LNCaP clone FGC (cell line): ENCODE results near the gene RPS27L.

Experiments
- DNase-seq: peaks from one replicate; pipeline ENCODE4 v3.0.0-alpha.2; 2011; ENCODE audit warnings: low read depth
- H3K4me3 ChIP-seq: 2 replicates; pipeline ENCODE4 v1.5.1; 2011; ENCODE audit warnings: mild to moderate bottlenecking, low read depth, low read length, control low read depth
- CTCF ChIP-seq: IDR thresholded peaks from 2 replicates; pipeline ENCODE4 v1.5.1; 2012; ENCODE audit warnings: mild to moderate bottlenecking; ENCODE audit not compliant: control insufficient read depth, insufficient read depth; ENCODE audit errors: extremely low read depth

Gene RPS27L

DNA sequence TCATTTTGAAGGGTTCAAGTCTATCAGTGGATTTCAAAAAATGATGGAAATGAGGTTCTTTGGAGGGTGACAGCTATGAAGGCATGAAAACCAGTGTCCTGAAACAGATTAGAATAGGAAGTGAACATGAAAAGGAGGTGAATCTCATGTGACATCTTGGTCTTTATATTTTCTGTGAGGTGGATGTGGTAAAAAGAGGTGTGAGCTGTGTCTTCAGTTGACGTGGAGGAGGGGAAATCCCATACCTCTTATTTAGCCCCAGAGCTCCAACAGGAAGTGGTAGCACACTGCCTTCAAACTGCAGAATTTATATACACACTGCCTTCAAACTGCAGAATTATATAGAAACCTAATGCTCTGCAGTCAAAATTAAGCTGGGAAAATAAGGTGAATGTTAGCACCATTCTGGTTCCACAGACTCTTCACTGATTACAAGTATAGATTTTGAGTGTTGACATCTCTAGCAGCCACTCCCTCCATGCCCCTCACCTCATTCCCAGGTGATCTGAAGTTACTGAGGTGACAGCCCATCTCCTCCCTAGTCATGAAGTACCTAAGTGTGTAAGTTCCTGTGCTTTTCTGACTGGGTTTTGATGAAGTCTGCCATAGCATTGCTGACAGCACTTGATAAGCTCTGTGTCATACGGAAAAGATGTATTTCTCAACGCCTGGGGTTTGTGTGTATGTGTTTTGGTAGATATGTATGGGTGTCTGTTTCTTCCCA is 34.8 kb upstream of the RPS27L start:
- H3K4me3 ChIP-seq = no peak overlapping the region

DNA sequence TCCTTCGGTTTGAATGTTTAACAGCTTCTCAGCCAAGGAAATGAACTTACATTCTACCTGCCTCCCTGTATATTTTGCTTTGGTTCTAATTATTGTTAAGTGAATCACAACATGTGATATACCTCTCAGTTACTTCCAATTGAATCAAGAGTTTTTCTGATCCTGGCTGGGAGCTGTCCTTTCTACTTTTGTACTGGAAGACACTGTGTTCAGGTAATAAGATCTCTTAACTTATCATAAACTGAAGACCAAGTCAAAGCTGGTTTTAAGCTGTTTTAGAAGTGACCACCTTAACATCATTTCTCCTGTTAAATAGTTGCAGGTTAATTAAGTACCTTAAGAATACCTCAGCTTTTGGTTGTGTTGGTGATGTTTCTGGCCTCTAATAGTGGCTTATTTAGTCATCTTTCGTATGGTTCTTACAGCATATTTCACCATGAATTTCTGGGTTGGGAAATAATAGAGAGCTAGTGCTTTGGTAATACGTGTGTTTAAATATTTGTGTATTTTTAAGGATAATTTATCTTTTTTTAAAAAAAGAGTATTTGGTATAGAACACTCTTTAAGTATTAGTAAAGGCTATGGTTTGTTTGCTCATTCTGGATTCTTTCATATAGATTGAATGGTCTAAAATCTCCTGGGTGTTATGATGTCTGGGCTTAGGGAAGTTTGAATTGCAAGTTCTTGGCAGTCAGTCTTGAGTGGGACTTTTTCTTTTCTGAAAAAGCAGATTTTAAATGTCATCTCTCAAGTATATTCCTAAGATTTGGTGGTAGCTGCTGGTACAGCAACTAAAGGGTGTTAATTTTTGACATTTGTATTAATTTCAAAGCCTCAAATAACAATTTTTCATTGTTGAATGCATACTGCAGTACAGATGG is 33.7 kb upstream of the RPS27L start:
- DNase-seq = no peak
- no peak for TF ChIP-seq CTCF
- no peak overlapping the region; the same call in 1 of the 2 replicates for H3K4me3 ChIP-seq

More for the DNA sequence above, 34.8 kb upstream of the RPS27L start:
- no peak for DNase-seq
- no peak for TF ChIP-seq CTCF

GRCh38 chr15:63189941-63190768 is 32.9 kb upstream of the RPS27L start:
- H3K4me3 ChIP-seq = peak overlapping the region; percentile 72
- no peak for DNase-seq
- no peak for TF ChIP-seq CTCF

GRCh38 chr15:63188926-63189871 is 31.9 kb upstream of the RPS27L start, which contains the start of gene RAB8B:
Gene RAB8B, plus strand, starts transcription at chr15:63189606. Its CDS starts 19 bp downstream, at chr15:63189625.
- H3K4me3 ChIP-seq = peak within 1 kb of the TSS; percentile 72
- peak; percentile 81 for DNase-seq
- 0 out of 2 replicates have a peak, but pooled peaks have one; percentile 2 for TF ChIP-seq CTCF

DNA sequence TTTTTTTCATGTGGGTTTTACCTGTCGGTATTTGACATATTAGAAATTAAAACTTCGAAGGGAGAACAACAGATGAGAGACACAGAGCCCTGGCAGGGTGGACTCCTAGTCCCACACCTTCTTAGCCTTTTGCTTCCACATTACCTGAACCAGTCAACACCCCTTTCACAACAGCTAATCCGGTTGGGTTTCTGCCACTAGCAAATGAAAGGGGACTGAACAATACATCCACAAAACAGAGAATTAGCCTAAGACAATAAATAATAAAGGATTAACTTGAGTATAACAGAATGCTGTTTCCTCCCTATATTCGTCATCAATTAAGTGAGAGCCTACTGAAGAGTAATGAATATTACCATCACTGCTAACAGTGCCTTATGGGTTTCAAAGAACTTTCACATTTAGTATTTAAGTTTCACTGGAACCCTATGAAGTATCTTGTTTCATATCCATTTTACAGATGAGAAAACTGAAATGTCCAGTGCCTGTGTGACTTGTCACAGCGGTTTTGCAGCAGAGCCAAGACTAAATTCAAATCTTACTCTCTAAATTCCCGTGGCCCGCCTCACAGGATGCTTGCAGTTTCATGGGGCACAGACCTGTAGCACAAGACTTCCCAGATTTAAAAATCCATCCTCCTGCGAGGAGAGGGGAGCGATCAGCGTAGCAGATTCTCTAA is 31.1 kb upstream of the RPS27L start:
- peak overlapping the region; percentile 72 for H3K4me3 ChIP-seq
- no peak for TF ChIP-seq CTCF
- no peak for DNase-seq
